Left hindlimb (tissue), 1 donor: ENCODE measurements around the gene PRSS21.

Experiments
- DNase-seq: peaks from one replicate; pipeline ENCODE4 v3.0.0-alpha.2; 2018

Gene PRSS21

DNA sequence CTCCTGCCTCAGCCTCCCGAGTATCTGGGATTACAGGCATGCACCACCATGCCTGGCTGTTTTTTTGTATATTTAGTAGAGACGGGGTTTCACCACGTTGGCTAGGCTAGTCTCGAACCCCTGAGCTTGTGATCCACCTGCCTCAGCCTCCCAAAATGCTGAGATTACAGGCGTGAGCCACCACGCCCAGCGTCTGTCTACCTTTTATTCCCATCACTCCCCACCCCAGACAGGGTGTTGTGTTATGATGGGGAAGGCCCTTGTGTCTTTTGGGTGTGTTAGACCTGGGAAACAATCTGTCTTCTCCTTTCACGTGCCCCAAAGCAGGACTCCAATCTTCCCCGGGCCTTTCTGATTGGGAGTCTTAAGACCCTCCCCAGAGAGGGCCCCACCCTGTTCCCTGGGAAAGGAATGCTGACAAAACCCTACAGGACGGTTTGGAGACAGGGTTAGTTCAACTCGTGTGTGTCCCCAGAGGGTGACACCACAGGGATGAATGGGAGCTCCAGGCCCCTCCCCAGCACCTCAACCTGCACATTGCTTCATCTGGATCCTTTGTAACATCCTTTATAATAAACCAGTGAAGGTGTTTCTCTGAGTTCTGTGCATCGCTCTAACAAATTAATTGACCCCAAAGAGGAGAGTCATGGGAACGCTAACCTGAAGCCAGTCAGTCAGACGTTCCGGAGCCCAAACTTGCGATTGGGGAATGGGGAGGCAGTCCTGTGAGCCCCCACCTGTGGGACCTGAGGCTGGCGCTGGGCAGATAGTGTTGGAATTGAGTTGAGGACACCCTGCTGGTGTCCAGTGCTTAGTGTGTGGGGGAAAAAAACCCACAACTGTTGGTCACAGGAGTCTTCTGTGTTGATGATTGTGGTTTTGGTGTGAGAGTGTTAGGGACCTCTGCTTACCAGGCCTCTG lies 36.8 kb upstream of the PRSS21 start:
- DNase-seq: no peak

DNA sequence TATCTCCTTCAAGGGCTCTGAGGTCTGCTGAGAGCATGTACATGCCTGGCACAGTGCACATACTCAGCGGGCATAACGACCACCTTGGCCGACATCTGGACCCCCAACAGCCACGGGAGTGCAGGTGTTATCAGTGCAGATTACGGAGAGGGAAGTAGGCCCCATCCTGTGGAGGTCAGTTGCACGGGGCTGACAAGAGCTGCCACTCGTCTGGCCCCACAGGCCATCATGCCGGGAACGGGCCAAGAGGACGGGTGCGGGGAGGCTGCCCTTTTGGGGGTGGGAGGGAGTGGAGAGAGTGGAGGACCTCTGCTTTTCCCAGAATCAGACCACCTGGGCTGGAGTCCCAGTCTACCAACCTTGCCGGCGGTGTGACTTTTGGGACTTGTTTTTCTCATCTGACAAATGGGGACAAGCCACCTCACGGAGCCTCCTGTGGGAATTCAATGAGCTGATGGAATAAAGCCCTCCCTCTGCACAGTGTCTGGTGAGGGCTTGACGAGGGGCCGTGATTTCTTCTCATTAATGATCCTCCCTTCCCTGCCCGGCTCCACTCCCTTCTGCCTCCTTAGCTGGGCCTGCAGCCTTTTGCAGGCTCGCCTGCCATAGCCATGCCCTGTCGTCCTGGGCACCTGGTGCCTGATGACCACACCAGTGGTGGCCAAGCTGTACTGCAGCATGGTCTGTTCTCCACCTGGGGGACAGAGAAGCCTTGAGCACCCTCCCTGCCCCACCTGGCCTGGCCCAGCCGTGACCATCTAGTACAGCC lies 34.3 kb upstream of the PRSS21 start:
- DNase-seq: no peak

- DNase-seq: no peak
These were observed 33.3 kb upstream of the PRSS21 start for GRCh38 chr16:2783581-2784357.

GRCh38 chr16:2784358-2785100 lies 32.5 kb upstream of the PRSS21 start:
- no peak for DNase-seq

GRCh38 chr16:2785101-2785991 lies 31.7 kb upstream of the PRSS21 start:
- no peak for DNase-seq

GRCh38 chr16:2786061-2786825 lies 30.8 kb upstream of the PRSS21 start:
- no peak for DNase-seq

DNA sequence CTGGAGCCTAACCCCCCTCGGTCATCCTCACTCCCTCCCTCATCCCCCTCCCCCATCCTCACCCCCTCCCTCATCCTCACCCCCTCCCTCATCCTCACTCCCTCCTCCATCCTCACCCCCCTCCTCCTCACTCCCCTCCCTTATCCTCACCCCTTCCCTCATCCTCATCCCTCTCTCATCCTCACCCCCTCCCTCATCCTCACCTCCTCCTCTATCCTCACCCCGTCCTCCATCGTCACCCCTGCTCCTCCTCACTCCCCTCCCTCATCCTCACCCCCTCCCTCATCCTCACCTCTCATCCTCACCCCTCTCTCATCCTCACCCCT lies 30.2 kb upstream of the PRSS21 start:
- no peak for DNase-seq

- DNase-seq: no peak
These were observed 29.6 kb upstream of the PRSS21 start, which contains the start of gene PRSS33 for GRCh38 chr16:2787406-2787805. PRSS33 (minus strand) TSS chr16:2787560; CDS start chr16:2786547, 1,013 bp downstream.

GRCh38 chr16:2787961-2788360 lies 29.1 kb upstream of the PRSS21 start:
- no peak for DNase-seq

DNA sequence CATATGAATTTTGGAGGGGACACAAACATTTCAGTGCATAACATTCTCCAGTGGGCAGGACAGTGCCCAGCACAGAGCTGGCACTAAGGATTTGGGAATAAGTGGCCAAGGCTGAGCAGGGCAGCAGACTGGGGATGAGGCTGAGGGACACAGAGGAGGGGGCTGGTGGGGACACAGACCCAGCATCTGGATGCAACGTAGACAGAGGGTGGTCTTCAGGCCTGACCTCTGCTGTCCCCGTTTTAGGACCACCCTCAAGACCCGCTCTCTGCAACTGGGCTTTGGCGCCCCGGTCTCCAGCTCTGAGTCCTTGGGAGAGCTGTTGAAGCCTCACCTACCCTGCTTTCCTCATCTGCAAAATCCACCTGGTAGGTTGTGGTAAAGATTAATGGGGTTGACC lies 26.4 kb upstream of the PRSS21 start:
- no peak for DNase-seq

GRCh38 chr16:2791174-2791573 lies 25.9 kb upstream of the PRSS21 start:
- no peak for DNase-seq

DNA sequence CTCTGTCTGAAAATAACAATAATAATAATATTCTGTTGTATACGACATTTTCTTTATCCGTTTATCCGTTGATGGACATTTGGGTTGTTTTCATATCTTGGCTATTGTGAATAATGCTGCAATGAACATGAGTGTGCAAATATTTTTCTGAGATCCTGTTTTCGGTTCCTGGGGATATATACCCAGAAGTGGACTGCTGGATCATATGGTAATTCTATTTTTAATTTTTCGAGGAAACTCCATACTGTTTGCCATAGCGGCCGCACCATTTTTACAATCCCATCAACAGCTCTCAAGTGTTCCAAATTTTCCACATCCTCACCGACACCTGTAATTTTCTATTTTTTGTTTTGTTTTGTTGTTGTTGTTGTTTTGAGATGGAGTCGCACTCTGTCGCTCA lies 24.1 kb upstream of the PRSS21 start:
- DNase-seq: no peak

- no peak for DNase-seq
These were observed 21.5 kb upstream of the PRSS21 start for GRCh38 chr16:2795395-2796143.

DNA sequence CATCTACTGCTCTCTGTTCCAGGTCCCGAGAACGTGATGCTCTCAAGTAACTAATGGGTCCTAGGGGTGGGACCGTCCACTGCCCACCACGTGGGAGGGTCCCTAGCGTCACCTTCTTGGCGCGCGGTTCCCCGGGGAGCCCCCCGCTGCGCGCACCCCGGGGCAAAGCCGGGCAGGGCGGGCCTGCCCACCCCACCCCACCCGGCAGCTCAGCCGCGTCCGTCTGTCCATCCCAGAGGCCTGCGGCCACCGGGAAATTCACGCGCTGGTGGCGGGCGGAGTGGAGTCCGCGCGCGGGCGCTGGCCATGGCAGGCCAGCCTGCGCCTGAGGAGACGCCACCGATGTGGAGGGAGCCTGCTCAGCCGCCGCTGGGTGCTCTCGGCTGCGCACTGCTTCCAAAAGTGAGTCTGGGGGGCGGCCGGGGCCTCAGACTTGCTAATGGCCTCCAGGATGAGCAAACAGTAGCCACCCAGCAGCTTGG lies 18.3 kb upstream of the PRSS21 start:
- DNase-seq: no peak

- no peak for DNase-seq
These were observed 17.7 kb upstream of the PRSS21 start for GRCh38 chr16:2799205-2799858.

DNA sequence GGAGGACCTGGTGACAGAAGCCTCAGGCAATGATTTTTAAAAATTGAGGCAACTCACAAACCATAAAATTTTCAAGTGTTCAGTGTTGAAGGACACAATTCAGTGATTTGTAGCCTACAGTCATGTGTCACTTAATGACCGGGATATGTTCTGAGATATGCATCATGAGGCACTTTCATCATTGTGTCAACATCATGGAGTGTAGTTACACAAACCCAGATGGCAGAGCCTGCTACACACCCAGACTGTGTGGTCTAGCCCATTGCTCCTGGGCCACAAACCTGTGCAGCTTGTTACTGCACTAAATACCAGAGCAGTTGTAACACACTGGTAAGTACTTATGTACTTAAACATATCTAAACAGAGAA lies 17.2 kb upstream of the PRSS21 start:
- DNase-seq: no peak

- no peak for DNase-seq
These were observed 13.4 kb upstream of the PRSS21 start for GRCh38 chr16:2803545-2804195.

DNA sequence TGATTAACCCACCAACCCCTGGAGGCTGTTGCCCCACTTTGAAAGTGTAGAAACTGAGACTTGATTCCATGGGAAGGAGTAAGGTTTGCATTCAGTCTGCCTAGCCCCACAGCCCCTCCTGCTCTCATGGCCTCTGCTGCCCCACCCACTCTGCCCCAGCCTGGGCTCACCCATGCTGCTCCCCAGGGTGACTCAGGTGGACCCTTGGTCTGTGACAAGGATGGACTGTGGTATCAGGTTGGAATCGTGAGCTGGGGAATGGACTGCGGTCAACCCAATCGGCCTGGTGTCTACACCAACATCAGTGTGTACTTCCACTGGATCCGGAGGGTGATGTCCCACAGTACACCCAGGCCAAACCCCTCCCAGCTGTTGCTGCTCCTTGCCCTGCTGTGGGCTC lies 12.3 kb upstream of the PRSS21 start:
- DNase-seq: no peak

DNA sequence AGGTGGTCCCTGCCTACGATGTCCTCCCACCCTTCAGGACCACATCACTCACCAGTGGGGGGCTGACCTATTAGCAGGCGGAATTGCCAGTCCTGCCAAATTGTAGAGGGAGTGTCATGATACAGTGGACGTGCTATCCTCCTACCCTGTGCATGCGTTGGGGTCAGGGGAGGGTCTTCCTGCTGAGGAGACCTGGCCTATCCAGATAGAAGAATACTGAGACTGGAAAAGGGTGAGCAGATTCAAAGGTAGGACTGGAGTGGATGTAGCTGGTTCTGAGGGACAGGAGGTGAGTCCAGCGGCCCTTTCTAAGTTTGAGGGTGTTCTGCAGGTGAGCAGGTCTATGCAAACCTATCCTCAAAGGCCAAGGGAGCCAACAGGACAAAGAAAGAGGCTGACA lies 10.8 kb upstream of the PRSS21 start:
- no peak for DNase-seq
